Measurements from ENCODE around the gene CYP1A2.

DNA sequence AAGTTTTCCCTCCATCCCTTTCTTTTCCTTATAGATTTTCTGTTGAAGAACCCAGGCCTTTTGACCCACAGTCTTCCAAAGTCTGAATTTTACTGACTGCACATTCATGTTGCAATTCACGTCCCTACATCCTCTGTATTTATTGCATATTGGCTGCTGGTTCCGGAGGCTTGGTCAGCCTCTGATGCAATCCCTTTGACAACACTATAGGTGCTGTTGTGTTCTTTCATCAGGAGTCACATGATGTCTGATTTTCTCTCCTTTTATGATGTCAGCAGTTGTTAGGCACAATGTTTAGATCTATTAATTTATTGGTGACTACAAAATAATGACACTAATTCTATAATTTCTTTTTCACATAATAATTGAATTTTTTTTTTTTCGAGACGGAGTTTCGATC is 32.0 kb upstream of the CYP1A2 start:
- TF ChIP-seq POLR2AphosphoS5 (IDR thresholded peaks at IDR 0.05) (no peak), POLR2A (IDR thresholded peaks at IDR 0.05) (no peak)
